HuH-7.5 (cell line): ENCODE data around the gene ANP32A.

Experiments used
- DNase-seq: peaks from one replicate; pipeline ENCODE4 v3.0.0; 2011; ENCODE audit warnings: low spot score

ANP32A gene

DNA sequence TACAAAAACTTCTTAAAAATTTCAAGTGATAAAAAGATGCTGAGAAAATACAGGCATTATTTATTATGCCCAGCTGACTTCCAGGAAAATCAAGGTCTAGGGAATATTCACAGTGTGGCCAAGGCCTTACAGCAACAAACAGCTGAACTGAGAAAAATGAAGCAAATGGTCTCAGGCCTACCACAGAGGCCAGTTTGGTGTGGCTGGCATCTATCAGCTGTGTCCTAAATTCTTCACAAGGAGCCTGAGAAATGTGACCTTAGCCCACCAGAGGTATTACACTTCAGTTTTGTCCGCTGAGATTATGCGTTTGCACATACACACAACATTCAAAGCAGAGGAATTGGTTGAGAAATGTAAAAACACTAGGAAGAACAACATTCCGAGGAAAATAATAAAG, 77.4 kb downstream of the ANP32A start:
- no peak for DNase-seq

DNA sequence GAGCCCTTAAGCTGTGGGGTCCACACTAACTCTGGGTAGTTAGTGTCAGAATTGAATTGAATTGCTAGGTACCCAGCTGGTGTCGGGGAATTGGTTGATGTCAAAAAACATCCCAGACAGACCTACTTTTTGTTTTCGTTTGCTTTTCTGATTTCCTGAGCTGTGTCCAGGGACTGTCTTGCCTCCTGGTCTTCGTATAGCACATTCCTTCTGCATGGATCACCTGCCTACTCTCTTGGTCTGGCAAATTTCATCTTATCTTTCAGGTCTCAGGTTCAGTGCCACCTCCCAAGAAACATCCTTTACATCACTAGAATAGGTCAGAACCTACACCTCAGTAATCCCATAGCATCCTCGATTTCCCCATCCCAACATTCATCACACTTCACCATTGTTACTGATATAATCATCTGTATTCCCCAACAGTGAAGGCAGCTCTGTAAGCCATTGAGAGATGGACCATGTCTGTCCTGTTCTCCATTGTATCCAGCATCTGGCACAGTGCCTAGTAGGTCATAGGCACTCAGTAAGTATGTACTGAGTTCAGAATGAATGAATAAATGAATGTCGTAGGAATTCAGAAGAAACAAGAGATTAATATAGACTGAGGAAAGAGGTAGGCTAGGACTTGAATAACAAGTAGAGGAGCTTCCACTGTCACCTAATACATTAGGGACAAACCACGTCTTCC, 81.2 kb downstream of the ANP32A start:
- no peak for DNase-seq

DNA sequence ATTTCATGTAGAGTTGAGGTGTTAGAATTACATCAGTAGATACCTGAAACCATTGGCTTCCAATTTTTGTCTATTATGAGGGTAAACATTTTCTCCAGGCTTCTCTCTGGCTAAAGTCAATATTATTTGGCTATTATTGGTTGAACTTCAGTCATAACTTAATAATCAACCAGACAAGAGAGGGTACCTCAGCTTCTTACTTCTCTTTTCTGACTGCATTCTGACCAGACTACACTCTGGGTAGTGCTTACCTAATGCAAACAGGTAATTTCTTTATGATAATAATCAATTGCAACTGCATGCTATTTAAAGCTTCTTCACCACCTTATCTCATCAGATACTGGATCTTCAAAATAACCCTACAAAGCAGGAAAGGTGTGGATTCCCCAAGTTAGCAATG, 85.1 kb downstream of the ANP32A start:
- no peak for DNase-seq

DNA sequence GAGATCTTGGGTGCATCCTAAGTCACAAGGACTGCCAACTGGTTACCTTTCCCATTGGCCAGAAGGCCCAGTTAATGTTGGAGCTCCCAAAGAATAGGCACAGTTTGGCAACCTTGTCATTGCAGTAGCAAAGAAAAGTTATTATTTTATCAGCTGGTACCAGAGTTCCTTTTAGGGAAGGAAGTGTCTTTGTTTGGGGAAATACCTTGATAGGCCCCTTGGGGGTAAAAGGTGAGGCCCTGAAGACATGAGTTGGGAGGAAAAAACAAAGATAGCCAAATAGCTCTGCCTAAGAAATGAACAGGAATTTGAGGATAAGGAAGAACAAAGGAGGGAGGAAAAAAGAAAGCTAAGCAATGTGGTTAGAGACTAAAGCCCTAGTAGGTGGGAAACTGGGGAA, 85.8 kb downstream of the ANP32A start:
- no peak for DNase-seq

DNA sequence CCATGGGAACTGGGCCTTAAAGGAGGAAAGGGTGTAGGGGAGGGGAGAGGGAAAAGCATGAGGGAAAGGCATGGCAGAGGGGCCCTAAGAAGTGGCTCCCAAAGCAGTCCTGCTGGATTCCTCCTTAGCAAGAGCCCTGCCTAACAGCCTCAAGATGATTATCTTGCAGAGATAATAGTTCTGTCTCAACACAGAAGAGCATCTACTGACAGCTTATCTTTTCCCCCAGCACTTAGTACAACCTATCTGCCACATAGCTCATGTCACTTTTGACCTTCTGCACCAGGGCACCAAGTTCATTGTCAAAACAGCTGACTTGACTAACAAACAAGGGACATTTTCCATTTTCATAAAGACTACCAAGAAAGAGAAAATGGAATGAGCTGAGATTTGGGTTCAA, 86.3 kb downstream of the ANP32A start:
- DNase-seq = no peak

DNA sequence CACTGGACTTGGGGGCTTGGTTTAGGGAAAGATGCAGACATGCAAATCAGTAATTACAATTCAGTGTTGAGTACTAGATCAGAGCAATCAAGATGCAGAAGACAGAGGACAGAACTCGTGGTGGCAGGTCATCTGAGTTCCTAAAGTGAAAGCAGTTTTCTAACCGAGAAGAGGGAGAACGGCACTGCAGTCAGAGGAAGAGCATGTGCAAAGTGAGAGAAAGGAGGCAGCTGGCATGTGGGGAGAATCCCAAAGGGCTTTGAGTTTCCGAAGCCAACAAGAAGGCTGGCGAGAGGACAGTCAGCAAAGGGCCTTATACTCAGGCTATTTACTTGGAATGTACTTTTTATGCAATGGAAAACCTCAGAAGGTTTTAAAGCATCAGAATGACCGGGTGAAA, 87.0 kb downstream of the ANP32A start:
- no peak for DNase-seq

DNA sequence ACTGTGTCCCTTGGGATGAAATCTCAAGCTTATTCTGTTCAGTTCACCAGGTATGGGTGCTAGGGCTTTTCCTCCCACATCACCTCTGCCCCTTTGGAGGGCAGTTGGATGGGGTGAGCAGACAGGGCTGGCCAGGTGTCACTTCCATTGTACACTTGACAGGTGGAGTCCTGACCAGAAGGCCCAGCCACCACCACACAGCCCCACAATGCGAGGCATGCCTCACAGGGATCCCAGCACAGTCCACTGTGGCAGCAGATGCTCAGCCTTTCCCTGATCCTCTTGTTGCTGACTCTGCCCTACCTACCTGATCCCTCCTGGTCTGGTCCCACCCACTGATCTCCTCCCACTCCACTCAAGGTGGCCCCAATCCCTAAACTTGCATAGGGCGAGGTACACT, 88.2 kb downstream of the ANP32A start:
- DNase-seq = no peak

DNA sequence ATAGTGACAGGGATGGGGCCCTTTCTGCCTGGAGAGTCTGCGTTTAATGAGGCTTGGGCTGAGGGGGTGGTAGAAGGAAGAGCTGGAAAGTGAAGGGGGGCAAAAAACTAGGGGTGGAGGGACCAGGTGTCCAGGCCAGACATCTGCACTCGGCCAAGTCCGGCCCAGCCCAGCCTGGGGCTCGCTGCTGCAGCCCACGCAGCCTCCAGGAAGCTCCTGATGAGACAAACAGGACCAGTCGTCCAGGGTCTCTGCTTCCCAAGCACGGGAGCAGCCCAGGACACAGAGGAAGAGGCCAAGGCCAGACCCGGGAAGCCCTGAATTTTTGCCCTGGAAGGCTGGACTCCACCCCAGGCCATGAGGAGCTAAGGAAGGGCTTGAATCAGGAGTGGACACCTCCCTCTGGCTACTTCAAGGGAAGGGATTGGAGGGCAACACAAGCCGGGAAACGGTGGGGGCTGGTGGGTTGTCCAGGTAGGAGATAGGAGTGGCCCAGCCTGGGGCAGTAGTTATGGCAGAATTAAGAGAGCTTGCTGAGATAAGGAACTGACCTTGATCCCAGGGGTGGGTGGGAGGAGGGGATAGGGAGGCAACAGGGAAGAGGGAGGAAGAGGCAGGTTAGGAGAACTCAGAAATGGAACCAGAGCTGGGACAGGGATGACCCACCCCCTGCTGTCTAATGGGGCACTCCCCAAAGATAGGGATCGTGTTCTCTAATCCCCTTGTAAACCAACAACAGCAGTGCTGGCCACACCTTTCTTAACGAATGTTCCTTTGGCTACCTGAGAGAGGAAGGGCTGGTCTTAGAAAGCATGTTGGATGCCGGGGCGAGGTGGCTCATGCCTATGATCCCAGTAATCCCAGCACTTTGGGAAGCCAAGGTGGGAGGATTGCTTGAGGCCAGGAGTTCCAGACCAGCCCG, 89.5 kb downstream of the ANP32A start:
- no peak for DNase-seq

DNA sequence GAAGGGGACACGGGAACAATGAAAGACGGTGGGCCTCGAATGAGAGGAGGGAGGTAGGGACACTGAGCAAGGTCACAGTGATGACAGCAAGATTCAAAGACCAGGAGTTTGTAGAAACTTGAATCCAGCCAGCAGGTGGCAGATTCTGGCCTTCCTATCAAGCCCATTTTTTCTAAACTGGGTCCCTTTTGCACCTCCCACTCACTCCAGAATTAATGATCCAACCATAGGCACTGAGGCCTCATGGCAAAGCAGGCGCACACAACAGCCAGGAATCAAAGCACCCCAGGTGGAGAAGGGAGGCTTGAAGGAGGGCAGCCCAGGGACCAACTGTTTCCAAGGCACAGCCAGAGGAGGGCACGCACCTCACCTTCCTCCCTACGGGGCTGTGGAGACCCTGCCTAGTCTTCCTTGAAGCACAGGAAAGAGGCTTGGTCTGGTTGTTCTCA, 90.2 kb downstream of the ANP32A start:
- DNase-seq = no peak

DNA sequence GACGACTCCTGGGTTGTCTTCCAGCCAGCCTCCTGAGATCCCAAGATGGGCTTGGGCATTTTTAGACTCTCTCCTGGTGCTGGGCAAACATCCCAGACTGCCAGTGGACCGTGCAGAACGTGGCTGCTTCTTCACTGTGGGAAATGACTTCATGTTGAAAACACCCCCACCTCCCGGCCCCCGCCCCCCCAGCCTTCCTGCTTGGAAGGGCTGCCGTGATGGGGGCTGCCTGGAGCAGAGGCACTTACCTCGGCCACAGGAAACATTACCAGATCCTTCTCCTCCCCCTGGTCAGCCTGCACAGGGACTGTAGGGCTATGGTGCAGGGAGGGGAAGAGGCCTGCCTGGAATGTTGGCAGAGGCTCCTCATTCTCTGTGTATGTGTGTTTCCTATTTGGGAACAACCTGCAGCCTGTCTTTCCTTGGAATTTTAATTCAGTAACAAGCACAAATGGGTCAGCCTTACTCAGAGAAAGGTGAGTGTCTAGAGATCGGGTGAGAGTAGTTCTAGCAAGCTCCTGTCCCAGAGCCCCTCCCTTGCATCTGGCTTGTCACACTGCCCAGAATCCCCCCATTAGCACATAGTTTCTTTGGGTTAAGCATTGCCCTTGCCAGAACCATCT, 90.8 kb downstream of the ANP32A start:
- no peak for DNase-seq
